ENCODE results near the gene CHD9.
"Not testable (repeated sequence)": the region's sequence is repeated elsewhere in the genome, so short reads cannot be mapped to it uniquely, and the experiment has no call there.

Gene CHD9

DNA sequence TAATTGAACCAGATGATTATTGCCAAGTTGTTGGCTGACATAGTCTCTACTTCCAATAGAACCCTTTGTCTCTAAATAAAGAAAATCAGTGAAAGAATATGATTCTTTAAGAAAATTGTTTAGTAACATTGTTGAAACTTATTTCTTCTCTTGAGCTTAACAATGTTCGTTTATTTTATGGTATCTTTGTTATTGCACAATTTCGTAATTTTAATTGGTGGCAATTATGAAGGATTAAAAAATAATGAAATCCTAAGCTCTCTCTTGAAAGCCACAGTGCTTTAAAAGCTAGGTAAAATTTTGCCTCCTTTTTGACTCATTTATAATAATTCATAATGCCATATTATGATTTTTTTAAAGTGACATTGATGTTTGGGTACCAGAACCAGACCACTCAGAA is 230.4 kb downstream of the CHD9 start:
- no peak for DNase-seq

GRCh38 chr16:53290520-53290919 is 235.7 kb downstream of the CHD9 start:
- DNase-seq: no peak

DNA sequence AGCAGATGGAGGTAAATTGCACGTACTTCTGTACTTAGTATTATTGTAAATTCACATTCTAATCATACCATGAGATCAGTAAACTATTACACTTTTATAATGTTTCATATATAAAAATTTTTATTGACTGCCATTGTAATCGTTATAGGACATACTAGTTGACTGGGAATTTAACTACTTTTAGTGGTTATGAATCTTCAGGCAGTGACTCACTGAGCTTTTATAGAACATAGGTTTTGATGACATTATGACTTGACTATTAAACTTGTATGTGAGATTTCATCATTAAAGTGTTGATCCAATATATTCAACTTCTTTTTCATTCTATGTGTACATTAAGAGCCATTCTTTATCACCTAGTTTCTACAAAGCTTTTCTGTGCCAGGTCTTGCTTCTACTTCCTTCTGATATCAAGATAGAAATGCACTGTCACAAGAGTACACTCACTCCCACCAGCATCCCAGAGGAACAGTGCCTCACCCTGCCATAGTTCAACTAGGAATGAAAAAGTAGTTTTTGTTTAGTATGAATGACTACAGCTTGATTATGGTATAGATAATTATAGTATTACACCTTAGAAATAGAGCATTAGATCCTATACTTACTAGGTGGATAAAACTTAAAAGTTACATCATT is 237.1 kb downstream of the CHD9 start:
- no peak for DNase-seq

DNA sequence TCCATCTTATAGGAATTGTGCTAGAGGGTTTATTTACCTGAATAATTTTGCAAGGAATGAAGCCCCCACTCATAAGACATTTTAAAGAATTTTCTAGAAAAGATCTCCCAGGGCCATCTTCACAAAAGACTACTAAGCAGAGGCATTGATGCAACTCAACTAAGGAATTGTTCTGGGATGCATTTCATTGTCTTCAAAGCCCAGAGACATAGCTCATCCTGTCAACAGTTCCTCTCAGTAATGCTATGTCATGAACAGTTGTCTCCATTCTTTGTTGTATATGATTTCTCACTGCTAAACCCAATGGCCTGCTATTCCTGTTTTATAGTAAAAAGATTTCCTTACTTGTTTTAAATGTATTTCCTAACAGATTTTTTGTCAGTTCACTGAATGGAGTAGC is 242.7 kb downstream of the CHD9 start:
- no peak for DNase-seq

- no peak for DNase-seq
Measured at GRCh38 chr16:53304334-53304733, 249.5 kb downstream of the CHD9 start.

DNA sequence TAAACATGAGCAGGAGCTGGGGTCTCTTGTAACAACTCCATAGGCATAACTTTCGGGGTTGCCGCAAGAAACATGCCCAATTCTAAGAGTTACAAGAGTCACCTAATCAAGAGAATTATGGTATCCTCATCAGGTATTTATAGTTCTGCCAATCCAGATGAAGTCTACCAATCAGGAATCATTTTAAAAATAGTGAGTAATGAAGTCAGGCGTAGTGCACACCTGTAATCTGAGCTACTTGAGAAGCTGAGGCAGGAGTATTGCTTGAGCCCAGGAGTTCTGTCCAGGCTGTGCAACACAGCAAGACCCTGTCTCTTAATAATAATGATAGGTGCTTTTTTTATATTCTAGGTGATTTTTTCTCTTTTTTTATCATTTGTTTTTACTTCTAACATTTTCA is 251.0 kb downstream of the CHD9 start:
- no peak for DNase-seq

DNA sequence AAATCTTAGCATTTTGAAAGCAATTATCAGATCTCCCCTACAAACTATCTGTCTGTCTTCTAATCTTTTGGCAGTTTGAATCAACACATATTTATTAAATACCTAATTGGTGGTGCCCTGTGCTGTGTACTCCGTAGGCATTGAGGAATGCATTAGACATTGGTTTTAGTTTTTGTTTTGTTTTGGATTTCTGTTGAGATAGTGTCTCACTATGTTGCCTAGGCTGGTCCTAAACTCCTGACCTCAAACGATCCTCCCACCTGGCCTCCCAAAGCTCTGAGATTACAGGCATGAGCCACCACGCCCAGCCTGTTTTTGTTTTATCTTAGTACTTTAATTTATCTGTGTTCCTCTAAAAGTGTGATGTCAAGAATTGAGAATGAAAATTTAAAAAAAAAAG is 254.7 kb downstream of the CHD9 start:
- DNase-seq: no peak

DNA sequence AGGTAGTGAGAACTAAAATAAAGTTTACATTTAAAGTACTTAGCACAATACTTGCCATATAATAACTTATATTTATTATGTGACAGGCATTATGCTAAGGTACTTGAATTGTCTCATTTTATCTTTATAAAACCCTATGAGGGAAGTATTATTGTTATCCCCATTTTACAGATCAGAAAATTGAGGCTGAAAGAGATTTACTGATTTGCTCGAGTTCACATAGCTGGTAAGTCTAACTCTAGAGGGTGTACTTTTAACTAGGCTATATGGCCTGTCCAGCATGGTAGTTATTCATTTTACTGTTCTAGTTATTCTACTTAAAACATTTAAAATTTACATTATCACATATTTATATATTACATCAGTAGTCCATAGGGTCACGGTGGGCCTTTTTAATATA is 266.2 kb downstream of the CHD9 start:
- no peak for DNase-seq

DNA sequence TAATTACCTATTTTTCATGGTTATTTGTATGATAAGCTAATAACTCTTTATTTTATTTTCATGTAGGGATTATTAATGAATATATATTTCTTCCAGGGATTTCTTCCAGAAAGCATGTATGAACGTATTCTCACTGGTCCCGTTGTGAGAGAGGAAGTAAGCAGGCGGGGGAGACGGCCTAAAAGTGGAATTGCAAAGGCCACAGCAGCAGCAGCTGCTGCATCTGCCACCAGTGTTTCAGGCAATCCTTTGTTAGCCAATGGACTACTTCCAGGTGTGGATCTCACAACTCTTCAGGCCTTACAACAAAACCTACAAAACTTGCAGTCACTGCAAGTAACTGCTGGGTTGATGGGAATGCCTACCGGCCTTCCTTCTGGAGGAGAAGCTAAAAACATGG is 269.1 kb downstream of the CHD9 start:
- no peak for DNase-seq

DNA sequence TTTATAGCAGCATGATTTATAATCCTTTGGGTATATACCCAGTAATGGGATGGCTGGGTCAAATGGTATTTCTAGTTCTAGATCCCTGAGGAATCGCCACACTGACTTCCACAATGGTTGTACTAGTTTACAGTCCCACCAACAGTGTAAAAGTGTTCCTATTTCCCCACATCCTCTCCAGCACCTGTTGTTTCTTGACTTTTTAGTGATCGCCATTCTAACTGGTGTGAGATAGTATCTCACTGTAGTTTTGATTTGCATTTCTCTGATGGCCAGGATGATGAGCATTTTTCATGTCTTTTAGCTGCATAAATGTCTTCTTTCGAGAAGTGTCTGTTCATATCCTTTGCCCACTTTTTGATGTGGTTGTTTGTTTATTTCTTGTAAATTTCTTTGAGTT is 276.2 kb downstream of the CHD9 start:
- DNase-seq: not testable (repeated sequence)

GRCh38 chr16:53334581-53334980 is 279.8 kb downstream of the CHD9 start:
- no peak for DNase-seq

DNA sequence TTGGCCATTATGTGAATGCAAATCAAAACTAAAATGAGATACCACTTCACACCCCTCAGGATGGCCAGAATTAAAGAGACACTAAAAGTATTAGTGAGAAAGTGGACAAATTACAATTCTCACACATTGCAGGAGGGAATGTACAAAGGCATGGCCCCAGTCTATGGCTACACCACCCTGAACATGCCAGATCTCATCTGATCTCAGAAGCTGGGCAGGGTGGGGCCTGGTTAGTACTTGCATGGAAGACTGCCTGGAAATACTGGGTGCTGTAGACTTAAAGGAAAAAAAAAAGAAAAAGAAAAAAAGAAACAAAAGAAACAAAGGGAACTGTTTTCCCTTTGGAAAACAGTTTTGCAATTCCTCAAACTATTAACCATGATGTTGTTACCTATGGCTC is 282.5 kb downstream of the CHD9 start:
- no peak for DNase-seq

DNA sequence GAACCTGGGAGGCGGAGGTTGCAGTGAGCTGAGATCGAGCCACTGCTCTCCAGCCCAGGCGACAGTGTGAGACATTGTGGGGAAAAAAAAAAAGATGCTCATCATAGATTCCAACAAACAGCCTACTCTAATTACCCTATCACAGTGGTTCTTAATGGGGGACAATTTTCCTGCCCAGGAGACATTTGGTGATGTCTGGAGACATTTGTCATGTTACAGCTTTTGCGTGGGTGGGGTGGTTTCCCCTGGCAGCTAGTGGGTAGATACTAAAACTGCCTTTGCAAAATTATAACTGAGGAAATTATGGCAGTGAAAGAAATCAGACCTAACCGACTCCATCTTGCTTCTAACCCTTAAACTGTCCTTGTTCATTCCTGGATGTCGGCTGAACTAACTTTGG is 287.0 kb downstream of the CHD9 start:
- no peak for DNase-seq

GRCh38 chr16:53355064-53355463 is 300.3 kb downstream of the CHD9 start:
- no peak for DNase-seq

DNA sequence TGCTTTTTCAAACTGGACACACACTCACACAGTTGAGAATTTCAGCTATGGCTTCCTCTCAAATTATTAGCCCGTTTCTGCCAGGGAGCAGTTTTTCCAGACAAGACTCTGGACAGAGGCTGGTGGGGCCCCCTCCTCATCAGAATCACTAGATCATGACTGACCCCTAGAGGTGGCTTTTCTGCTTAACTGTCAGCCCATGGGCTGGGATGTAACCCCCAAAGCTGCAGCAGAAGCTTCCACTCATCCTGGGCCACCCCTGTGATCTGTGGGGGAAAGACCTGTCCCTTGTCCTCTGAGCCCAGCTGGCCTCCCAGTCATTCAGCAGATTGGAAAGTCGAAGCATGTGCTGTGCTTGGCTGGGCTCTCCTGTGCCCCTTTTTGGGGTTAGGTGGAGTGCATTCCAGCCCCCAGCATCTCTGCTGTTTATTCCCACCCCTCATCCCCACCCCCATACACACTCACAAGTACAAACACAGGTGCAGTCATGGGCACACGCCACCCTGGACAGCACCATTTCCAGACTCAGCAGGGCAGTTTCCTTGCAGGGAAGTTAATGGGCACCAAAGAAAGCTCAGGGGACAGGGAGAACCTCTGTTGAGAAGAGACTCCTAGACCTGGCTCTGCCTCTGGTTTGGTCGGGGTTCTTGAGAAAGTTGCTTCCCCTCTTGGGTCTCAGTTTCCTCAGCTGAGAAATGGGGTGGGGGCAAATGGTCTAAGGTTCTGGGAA is 301.9 kb downstream of the CHD9 start:
- DNase-seq: no peak

DNA sequence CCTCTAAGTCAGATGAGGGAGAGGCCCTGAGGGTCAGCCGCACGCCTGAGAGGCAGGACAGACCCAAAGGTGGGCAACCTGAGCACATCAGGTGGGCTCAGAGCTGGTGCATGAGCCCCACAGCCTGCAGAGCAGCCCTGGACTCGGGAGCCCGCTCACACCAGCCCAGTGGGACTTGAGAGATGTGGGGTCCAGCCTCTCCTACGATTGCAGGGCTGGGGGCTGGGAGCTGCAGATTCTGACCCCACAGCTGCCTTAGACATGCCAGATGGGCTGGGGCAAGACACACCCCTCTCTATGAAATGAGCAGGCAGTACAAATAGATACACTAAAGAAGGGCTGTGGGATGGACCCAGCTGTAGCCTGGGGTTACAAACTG is 302.4 kb downstream of the CHD9 start:
- DNase-seq: no peak

GRCh38 chr16:53357955-53358354 is 303.2 kb downstream of the CHD9 start:
- DNase-seq: no peak

GRCh38 chr16:53358884-53359283 is 304.1 kb downstream of the CHD9 start:
- no peak for DNase-seq

GRCh38 chr16:53369921-53370320 is 315.1 kb downstream of the CHD9 start:
- no peak for DNase-seq

- DNase-seq: no peak
Measured at GRCh38 chr16:53370827-53371226, 316.0 kb downstream of the CHD9 start.

DNA sequence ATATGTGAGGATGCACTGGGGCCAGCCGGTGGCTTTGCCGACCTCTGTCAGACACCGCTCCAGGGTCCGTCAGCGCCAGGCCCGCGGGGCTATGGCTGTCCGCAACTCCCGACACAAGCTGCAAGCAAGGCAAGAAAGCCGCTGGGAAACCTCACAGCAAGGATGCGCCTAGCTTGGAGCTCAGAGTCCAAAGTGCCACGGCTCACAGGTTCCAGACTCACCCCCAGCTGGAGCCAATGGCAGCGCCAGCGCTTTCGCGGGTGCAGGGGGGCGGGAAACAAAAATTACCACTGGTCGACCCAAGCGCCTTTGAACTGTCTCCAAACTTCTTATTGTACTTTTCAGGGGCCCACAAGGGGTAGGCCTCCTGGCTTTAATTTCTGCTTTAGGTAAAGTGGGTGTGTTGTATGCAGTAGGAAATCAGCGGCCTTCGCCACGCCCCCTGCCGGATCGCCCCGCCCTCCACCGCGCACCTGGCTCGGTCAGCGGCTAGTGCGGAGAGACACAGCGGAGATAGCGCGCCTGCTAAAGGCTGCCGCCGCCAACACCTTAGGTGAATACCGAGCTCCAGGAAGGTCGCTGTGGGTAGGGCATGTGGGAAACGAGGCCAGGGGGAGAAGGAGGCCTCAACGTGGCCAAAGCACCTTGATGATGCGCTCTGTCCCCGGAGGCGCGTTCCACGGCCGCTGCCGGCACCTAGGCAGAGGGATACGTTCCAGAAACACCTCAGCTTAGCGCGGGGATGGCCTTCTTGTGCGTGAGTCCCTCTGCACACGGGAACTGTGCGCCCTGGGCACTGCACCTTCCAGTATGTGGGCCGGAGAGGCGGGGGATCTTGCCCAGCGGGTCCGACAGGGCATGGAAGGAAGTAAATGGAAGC is 318.4 kb downstream of the CHD9 start:
- DNase-seq: peak; percentile 79 to 86

- DNase-seq: no peak
Measured at GRCh38 chr16:53374800-53375199, 320.0 kb downstream of the CHD9 start.

- DNase-seq: no peak
Measured at GRCh38 chr16:53378138-53378537, 323.3 kb downstream of the CHD9 start.
